GM12873 (cell line): ENCODE results near the gene IQSEC3.

Source experiments
- CTCF ChIP-seq: IDR thresholded peaks from 2 replicates; pipeline ENCODE4 v1.5.1; 2012; ENCODE audit warnings: low read depth, mild to moderate bottlenecking, moderate library complexity, low read length, control low read depth; ENCODE audit not compliant: insufficient read depth; ENCODE audit errors: missing control alignments

Gene IQSEC3

DNA sequence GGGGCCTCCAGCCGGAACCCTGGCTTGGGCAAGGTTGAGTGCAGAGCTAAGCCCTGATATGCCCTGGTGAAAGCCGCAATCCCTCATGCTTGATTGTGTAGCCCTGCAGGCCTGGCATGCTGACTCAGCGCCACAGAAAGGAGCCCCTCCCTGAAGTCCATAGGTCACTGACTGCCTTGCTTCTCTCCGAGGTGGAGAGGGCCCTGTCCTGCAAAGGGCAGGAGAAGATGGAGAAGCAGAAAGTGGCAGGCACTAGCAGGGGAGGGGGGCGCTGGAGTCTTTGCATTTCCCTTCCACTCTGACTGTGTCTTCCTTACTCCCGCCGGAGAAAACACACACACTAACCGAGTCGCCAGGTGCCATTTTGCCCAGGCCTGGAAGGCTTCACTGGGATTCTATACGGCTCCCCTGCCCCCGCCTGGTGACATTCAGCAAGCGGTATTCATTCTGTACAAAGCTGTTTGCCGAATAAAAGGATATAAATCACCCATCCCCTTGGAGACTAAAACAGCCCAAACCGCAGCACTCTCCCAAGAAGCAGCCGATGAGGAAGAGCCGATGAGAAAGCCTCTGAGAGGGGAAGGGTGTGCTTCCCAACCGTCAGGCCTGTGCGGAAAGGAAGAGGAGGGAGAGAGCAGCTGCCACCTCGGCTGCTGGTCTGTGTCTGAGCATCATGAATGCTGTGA is 77.5 kb downstream of the IQSEC3 start:
- no peak for TF ChIP-seq CTCF

DNA sequence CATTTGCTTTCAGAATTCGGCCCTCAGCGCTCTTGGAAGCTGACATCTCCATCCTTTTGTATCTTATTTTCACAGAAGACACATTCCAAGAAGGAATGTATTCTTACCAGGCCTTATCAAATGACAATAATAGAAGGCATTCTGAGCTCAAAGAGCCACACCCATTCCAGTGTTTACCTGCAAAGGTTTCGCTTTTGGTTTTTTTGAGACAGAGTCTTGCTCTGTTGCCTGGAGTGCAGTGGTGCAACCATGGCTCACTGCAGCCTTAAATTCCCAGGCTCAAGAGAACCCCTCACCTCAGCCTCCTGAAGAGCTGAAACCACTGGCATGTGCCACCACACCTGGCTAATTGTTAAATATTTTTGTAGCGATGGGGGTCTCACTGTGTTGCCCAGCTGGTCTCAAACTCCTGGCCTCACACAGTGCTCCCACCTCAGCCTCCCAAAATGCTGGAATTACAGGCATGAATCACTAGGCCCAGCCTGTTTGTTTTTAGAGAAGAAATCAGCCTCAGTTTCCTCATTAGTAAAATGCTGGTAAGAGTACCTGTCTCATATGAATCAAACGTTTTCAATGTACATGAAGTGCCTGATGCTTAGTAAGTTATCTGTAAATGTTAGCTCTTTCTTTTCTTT is 78.2 kb downstream of the IQSEC3 start:
- no peak for TF ChIP-seq CTCF

- TF ChIP-seq CTCF = no peak
Measured at GRCh38 chr12:145369-145960, 78.9 kb downstream of the IQSEC3 start.

GRCh38 chr12:147242-147641 is 80.7 kb downstream of the IQSEC3 start:
- no peak for TF ChIP-seq CTCF

GRCh38 chr12:148676-149416 is 82.3 kb downstream of the IQSEC3 start:
- TF ChIP-seq CTCF = no peak

GRCh38 chr12:151579-151978 is 85.0 kb downstream of the IQSEC3 start:
- TF ChIP-seq CTCF = no peak

DNA sequence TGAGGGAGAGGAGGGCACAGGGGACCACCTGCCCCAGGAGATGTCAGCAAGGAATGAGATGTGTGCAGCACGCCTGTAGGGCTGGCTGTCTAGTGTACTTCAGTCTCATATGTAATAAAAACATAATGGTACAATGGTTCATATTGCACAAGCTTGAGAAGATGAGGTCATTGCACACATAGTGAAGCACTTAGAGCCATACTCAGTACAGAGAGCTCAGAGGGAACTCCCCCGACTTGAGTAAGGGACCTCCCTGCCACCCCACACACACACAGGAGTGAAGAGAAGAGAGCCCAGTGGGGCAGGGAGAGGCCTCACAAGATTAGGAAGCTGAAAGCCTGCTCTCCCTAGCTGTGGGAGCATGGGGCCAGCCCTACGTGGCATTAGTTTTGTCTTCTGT is 85.9 kb downstream of the IQSEC3 start:
- TF ChIP-seq CTCF = no peak
